ENCODE results near the gene NCAM1.

Gene NCAM1

DNA sequence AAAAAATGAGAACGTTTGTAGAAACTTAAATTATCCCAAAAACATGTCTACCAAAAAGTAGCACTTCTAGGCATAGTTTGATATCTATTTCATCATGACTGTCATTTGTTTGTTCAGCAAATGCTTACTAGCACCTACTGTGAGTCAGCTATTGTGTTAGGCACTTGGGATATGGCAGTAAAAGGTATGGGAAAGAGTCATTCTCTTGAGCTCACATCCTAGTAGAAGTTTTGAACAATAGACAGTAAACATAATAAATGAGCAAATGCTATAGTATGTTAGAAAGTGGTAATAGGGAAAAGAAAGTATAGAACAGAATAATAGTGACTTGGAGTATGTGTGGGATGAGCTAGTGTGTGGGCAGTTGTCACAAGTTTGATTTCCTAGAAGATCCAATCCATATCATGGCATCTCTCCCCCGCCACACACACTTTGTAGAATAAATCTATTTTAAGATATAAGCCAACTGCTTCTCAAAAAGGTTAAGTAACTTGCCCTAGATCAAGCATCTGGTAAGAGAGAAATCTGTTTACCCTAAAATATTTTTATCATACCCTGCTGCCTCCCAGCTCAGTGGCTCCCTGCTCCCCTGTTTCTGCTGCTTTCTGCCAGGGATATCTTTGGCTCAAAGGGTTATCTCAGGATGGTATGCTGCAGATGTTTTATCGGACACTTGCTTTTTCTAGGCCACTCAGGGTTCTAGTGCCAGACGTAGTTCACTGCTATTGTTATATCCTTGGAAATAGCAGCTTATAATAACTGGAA is 129.7 kb downstream of the NCAM1 start:
- no peak for DNase-seq

DNA sequence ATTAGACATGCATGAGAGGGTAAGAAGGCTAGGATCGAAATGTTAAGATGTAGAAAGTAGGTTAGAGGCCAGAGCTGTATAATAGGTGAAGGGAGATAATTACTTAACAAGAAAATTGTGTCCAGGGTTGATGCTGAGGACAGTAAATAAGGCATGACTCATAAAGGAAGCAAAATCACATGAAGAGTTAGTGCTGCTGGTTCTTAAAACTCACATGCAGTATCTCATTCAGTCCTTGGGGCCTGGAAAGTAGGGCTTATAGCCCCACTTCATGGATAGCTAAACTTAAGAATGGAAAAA is 130.2 kb downstream of the NCAM1 start:
- no peak for DNase-seq

- no peak for DNase-seq
Observed at GRCh38 chr11:113096648-113097047, 135.4 kb downstream of the NCAM1 start.

GRCh38 chr11:113103932-113104690 is 142.9 kb downstream of the NCAM1 start:
- DNase-seq: no peak

GRCh38 chr11:113104691-113105251 is 143.6 kb downstream of the NCAM1 start:
- no peak for DNase-seq

GRCh38 chr11:113105592-113105991 is 144.4 kb downstream of the NCAM1 start:
- DNase-seq: no peak

DNA sequence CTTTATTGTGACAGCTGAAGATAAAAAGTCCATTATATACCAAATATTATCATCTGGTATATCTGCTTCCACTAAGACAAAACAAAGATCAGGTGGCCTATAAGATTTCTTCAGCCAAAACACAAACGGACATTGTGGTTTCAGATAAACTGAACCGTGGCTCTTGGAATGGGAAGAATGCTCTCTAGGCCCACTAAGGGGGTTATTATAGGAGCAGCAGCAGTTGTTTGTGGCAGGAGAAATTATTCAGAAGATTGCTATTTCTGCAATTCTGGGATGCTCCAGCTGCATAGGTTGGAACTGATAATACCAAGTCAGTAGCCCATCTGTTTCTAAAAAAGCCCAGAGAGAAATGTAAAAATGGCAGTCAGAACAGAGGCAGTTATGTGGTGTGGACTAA is 145.3 kb downstream of the NCAM1 start:
- no peak for DNase-seq

GRCh38 chr11:113110046-113110445 is 148.8 kb downstream of the NCAM1 start:
- no peak for DNase-seq

GRCh38 chr11:113111156-113111555 is 149.9 kb downstream of the NCAM1 start:
- DNase-seq: no peak

DNA sequence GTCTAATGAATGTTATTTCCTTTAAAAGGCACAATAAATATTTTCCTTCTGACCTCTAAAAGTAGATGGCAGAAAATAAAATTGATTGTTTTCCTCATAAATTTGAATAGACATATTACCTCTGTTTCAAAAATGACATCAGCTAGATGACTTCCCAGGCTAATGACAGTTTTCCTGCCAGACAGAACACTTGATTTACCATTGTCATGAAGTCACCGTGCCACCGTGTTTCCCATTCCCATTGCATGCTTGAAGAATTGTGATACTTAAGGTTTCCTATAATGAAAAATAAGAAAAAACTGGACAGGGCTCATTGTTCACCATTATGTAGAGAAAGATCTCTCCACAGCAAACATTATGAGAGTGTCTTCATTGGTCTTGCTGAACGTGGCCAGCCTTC is 151.1 kb downstream of the NCAM1 start:
- no peak for DNase-seq

DNA sequence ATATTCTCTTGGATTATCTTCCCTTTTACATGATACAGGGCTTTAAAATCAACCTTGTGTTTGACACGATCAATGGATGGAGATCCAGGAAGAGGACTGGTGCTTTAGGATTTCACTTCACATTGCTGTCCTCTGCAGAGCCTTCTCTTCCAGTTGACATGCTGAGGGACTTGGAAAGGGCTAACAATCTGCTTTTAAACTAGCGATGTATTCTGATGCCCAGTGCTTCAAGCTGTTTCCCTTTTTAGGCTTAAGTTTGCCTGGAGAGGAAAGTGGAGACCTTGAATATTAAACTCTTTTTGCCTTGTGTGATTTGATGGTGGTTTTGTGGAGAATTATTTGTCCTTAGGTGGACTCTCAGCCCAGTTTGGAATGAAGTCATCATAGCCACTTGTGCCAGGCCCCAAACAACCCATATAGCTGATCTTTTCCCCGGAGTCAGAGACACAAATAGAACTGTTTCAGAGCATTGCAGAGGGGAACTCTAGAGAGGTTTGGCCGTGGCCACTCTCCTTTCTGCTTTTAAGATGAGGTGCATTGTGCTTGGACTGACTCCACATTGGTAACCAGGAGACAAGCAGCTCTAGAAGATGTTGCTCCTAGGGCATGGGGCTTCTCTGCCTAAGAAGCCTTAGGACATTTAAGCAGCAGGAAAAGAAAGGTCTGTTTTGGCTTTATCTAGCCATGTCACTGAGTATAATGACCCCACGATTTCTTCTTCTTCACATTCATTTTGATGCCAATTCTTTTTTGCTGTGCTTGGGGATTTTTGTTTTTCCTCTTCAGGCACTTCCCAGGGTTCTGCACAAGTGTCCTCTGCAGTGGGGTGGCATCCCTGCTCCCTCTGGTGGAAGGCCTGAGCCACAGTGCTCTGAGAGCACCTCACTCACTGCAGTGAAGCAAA is 152.8 kb downstream of the NCAM1 start:
- DNase-seq: no peak

DNA sequence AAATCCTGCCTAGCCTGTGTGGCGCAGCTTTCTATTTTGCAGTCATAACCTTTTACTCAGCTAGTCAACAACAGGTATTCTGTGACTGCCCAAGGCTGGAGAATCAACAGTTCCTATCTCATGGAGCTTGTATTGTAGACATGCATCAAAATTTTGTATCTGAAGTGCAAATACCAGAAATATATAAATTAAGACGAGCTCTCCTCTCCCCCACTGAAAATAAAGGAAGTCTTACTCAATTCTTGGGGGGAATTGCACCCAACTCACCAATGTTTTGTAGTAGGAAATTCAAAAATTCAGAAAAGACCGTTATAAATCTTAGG is 153.4 kb downstream of the NCAM1 start:
- DNase-seq: no peak

- DNase-seq: no peak
Observed at GRCh38 chr11:113118104-113118503, 156.9 kb downstream of the NCAM1 start.

DNA sequence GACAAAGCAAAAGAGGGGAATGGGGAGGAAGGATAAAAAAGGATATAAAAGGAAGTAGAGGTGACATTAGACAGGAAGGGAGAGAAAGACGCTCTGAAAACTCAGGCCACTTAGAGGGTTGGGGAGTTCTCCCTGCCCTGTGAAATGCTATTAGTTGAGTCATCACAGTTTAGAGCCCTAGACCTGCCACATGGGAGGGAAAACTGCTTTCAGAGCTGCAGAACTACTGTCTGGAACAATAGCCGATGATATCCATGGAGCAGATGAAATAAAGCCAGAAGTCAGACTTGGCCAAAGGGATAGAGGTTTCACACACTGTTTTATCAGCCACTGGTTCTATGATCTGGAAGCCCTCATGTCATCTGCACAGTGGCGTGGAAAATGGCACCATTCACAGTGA is 157.9 kb downstream of the NCAM1 start:
- no peak for DNase-seq

DNA sequence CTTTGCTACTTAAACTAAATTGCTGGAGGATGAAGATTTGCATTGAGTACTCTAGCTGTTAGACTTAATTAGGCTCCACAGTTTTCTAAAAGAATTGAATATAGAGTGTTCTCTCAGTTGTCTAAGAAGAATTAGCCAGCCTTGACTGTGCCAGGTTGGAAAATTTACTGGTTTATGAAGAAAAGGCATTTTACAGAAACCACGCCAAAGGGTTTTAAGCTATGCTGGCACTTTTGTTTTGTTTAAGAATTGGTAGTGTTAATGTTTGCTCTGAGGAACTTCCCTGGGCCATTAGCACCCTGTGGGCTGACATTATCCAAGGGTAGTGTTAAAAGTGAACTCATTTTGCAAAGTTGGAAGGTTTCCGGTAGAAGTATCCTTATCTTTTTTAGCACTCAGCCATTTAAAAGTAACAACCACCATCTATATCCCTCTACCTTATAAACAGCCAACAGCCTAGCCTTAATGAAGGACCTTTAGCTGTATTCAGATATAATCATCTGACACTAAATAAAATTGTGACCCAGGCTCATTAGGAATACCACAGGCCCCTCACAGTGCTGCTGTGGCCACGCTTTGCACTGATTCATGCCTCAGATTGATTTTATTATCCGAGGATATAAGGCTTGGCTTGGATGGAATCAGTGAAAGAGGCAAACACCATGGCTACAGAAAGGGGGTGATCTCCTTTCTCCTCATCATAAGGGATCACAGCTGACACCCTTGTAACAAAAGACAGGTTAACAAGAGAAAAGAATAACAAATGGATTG is 158.9 kb downstream of the NCAM1 start:
- no peak for DNase-seq

DNA sequence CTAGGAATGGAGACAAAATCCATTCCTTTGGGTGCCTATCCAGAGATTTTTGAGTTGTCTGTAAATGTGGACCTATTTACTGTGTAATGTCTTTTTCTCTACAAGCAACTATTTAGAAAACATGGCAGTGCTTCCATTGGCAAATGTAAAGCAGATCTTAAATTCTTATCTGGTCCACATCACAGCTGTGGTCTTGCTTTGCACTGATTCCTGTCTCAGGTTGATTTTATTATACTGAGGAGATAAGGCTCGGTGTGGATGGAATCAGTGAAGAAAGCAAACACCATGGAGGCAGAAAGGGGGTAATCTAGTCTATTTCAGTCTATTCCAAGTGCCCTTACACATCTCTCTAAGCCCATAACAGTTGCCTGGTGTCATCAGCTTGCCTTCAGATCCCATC is 160.5 kb downstream of the NCAM1 start:
- no peak for DNase-seq

- no peak for DNase-seq
Observed at GRCh38 chr11:113124006-113124405, 162.8 kb downstream of the NCAM1 start.

DNA sequence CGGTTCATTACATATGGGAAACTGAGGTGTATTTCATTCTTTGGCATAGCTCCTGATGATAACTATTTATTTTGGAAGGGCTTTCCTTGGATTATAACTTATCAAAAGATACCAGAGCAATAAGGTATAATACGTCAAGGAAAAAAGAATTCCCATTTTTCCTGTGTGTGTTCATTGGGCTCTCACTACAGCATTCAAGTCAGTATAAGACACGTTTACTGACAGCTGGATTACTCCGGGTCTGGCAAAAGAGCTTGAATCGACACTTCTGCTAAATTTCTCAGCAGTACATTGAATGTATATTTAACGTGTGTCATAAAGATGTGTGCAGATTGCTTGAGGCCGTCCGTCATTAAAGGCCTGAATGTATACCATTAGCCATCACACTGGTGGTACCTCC is 163.4 kb downstream of the NCAM1 start:
- no peak for DNase-seq

- DNase-seq: no peak
Observed at GRCh38 chr11:113129261-113129992, 168.2 kb downstream of the NCAM1 start.

DNA sequence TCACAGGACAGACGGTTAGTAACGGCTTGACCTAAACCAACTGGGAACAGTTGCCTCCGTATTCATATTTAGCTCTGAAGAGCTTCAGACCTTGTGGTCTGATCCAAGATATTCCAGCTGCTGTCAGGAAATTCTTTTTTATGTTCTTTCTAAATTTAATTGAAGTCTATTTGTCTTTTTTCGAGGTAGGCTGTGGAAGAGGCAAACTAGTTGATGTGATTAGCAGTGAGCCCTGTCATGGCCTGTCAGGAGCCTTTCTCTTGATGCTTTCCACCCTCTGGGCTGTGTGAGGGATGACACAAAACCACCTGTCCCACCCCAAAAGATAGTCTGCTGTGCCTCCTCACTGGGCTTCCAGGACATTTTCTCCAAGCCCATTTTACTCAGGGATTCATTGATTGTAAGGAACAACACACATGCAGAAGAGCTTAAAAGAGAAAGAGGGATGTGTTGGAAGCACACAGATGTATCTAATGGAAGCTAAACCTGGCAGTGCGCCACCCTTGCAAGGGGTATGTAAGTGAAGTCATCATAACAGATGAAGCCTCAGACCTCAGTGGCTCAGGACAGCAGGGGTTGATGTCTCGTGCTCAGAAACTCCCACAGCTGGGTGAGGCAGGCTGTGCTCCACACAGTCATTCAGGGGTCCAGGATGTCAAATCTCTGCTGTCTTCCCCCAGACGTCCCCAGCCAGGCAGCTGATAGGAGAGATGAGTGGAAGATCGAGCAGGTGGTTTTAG is 170.0 kb downstream of the NCAM1 start:
- DNase-seq: no peak

DNA sequence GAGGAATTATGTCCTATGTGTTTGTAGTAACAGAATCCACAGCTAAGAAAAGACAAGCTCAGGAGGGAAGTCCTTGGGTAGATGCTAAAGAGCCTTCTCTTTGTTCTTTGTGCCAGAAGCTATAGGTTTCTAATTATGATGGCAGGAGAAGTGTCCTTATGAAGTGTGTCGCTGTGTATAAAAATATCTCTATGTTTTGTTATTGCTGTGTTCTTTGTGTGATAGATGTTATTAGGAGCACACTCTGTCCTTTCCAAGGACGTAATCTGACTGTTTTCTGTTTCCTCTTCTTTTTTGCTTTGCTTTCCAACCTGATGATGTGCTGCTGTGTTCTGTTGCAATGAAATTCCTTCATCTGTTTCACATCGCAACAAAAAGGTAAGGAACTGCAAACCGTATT is 171.9 kb downstream of the NCAM1 start:
- no peak for DNase-seq

All from activated naive CD4-positive, alpha-beta T cell (primary cell).